Neural cell (in vitro differentiated cells): ENCODE measurements around the gene EXOC3L1. TPM values are rescaled to one million over a fixed set of nuclear protein-coding genes. Genes with fewer than 3 reads are reported as not detected.

ENCODE experiments used
- H2AFZ ChIP-seq: fragments of 200-600, 300-800 bp; sonication (generic), shearing (Covaris generic); 2 replicates; pipeline ENCODE4 v1.6.0; 2014; ENCODE audit warnings: low read depth, mild to moderate bottlenecking, antibody characterized with exemption, low read length, moderate library complexity
- H3F3A ChIP-seq: fragments of 200-600 bp; shearing (Covaris generic); 2 replicates; pipeline ENCODE4 v1.6.1; 2016; ENCODE audit warnings: mild to moderate bottlenecking, moderate library complexity, mixed read lengths, antibody characterized with exemption, low read length; ENCODE audit not compliant: insufficient read depth, poor library complexity, severe bottlenecking
- H3K27ac ChIP-seq: fragments of 200-600, 300-800 bp; sonication (generic), shearing (Covaris generic); 2 replicates; pipeline ENCODE4 v1.5.1; 2014; ENCODE audit warnings: mild to moderate bottlenecking, low read length, moderate library complexity
- H3K27me3 ChIP-seq: fragments of 300-800, 200-600 bp; sonication (generic), shearing (Covaris generic); 2 replicates; pipeline ENCODE4 v1.6.0; 2014; ENCODE audit warnings: mild to moderate bottlenecking, low read depth, low read length, moderate library complexity; ENCODE audit not compliant: insufficient read depth
- H3K36me3 ChIP-seq: fragments of 300-800, 200-600 bp; sonication (generic), shearing (Covaris generic); 2 replicates; pipeline ENCODE4 v1.5.1; 2014; ENCODE audit warnings: mild to moderate bottlenecking, antibody characterized with exemption, low read length, moderate library complexity; ENCODE audit not compliant: insufficient read depth
- H3K4me2 ChIP-seq: fragments of 300-800, 200-600 bp; sonication (generic), shearing (Covaris generic); 2 replicates; pipeline ENCODE4 v1.6.0; 2014; ENCODE audit warnings: mild to moderate bottlenecking, low read length
- H3K4me3 ChIP-seq: fragments of 300-800, 200-600 bp; sonication (generic), shearing (Covaris generic); 2 replicates; pipeline ENCODE4 v1.5.1; 2014; ENCODE audit warnings: mild to moderate bottlenecking, low read length, moderate library complexity
- H3K79me2 ChIP-seq: fragments of 200-600 bp; shearing (Covaris generic); replicated peaks from 2 replicates; pipeline ENCODE4 v1.6.0; 2014; ENCODE audit warnings: mild to moderate bottlenecking, low read length, moderate library complexity; ENCODE audit not compliant: insufficient read depth
- H3K9ac ChIP-seq: fragments of 300-800, 200-600 bp; sonication (generic), shearing (Covaris generic); 2 replicates; pipeline ENCODE4 v1.6.1; 2016; ENCODE audit warnings: mild to moderate bottlenecking, low read length, mixed read lengths
- H3K9me2 ChIP-seq: fragments of 200-600 bp; shearing (Covaris generic); 2 replicates; pipeline ENCODE4 v1.6.1; 2016; ENCODE audit warnings: mild to moderate bottlenecking, low read length, mixed read lengths; ENCODE audit not compliant: insufficient read depth
- H3K9me3 ChIP-seq: fragments of 200-600, 300-800 bp; sonication (generic), shearing (Covaris generic); 2 replicates; pipeline ENCODE4 v1.6.1; 2016; ENCODE audit warnings: mild to moderate bottlenecking, mixed run types, low read length, moderate library complexity, mixed read lengths
- H4K20me1 ChIP-seq: fragments of 200-600 bp; shearing (Covaris generic); 2 replicates; pipeline ENCODE4 v1.6.1; 2016; ENCODE audit warnings: mild to moderate bottlenecking, mixed run types; ENCODE audit not compliant: insufficient read depth
- EP300 ChIP-seq: fragments of 450-650 bp; conservative IDR thresholded peaks from 2 replicates; pipeline ENCODE4 v1.6.1; 2014; ENCODE audit warnings: antibody characterized with exemption, mild to moderate bottlenecking, moderate library complexity; ENCODE audit not compliant: poor library complexity, severe bottlenecking
- EZH2 ChIP-seq: fragments of 200-600, 300-800 bp; shearing (Covaris generic), sonication (generic); IDR thresholded peaks from 2 replicates; pipeline ENCODE4 v1.6.1; 2014; ENCODE audit warnings: antibody characterized with exemption, low read length, borderline replicate concordance, mild to moderate bottlenecking; ENCODE audit not compliant: insufficient read depth, poor library complexity, severe bottlenecking
- MXI1 ChIP-seq: fragments of 450-650 bp; conservative IDR thresholded peaks from 2 replicates; pipeline ENCODE4 v1.6.1; 2014; ENCODE audit warnings: antibody characterized with exemption, mild to moderate bottlenecking; ENCODE audit not compliant: poor library complexity, severe bottlenecking
- POLR2AphosphoS5 ChIP-seq: IDR thresholded peaks from 2 replicates; pipeline ENCODE4 v1.6.1; 2012
- RAD21 ChIP-seq: fragments of 450-650 bp; conservative IDR thresholded peaks from 2 replicates; pipeline ENCODE4 v1.6.1; 2014; ENCODE audit warnings: antibody characterized with exemption, mild to moderate bottlenecking, moderate library complexity
- SMC3 ChIP-seq: fragments of 450-650 bp; conservative IDR thresholded peaks from 2 replicates; pipeline ENCODE4 v1.6.1; 2014; ENCODE audit warnings: antibody characterized with exemption, mild to moderate bottlenecking, moderate library complexity; ENCODE audit not compliant: poor library complexity
- TAF1 ChIP-seq: IDR thresholded peaks from 2 replicates; pipeline ENCODE4 v1.6.1; 2012; ENCODE audit warnings: low read depth
- polyA plus RNA-seq: library from polyadenylated mRNA; depleted of rRNA; stranded (reverse); fragments of >200 nt; gene quantifications from 2 replicates; pipeline ENCODE4 v1.2.3, GENCODE V29; 2014
- TF ChIP-seq, protein P1 (sequence below): fragments of 450-650 bp; IDR thresholded peaks from 2 replicates; pipeline ENCODE4 v1.5.1; 2014; ENCODE audit warnings: antibody characterized with exemption, mild to moderate bottlenecking, moderate library complexity; ENCODE audit not compliant: poor library complexity, severe bottlenecking
- TF ChIP-seq, protein P2 (sequence below): IDR thresholded peaks from 2 replicates; pipeline ENCODE4 v1.6.1; 2012; ENCODE audit warnings: borderline replicate concordance

Gene EXOC3L1
- polyA plus RNA-seq, 1 donor from 2014 or later: 0.43 TPM

- peaks cover 15% of the 10 kb centered on the region for H3K79me2 ChIP-seq
- no peaks in the 10 kb centered on the region for H3K36me3 ChIP-seq
- peak overlapping the region; percentile 86 for H3K4me2 ChIP-seq
- H2AFZ ChIP-seq: no peak overlapping the region
- H4K20me1 ChIP-seq: no peaks in the 10 kb centered on the region
- H3K4me3 ChIP-seq: peak overlapping the region; percentile 100
- H3K9me2 ChIP-seq: no peaks in the 10 kb centered on the region
- H3K9ac ChIP-seq: peak overlapping the region; percentile 89
- no peaks in the 10 kb centered on the region for H3K27me3 ChIP-seq
- H3F3A ChIP-seq: no peaks in the 10 kb centered on the region
- no peak overlapping the region for H3K27ac ChIP-seq
- H3K9me3 ChIP-seq: no peaks in the 10 kb centered on the region
- TF ChIP-seq TAF1: no peak
- TF ChIP-seq, protein P1, sequence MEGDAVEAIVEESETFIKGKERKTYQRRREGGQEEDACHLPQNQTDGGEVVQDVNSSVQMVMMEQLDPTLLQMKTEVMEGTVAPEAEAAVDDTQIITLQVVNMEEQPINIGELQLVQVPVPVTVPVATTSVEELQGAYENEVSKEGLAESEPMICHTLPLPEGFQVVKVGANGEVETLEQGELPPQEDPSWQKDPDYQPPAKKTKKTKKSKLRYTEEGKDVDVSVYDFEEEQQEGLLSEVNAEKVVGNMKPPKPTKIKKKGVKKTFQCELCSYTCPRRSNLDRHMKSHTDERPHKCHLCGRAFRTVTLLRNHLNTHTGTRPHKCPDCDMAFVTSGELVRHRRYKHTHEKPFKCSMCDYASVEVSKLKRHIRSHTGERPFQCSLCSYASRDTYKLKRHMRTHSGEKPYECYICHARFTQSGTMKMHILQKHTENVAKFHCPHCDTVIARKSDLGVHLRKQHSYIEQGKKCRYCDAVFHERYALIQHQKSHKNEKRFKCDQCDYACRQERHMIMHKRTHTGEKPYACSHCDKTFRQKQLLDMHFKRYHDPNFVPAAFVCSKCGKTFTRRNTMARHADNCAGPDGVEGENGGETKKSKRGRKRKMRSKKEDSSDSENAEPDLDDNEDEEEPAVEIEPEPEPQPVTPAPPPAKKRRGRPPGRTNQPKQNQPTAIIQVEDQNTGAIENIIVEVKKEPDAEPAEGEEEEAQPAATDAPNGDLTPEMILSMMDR: no peak
- no peak for TF ChIP-seq POLR2AphosphoS5
- no peak for TF ChIP-seq RAD21
- TF ChIP-seq MXI1: no peak
- TF ChIP-seq EP300: no peak
- TF ChIP-seq SMC3: no peak
- no peak for TF ChIP-seq EZH2
- TF ChIP-seq, protein P2, sequence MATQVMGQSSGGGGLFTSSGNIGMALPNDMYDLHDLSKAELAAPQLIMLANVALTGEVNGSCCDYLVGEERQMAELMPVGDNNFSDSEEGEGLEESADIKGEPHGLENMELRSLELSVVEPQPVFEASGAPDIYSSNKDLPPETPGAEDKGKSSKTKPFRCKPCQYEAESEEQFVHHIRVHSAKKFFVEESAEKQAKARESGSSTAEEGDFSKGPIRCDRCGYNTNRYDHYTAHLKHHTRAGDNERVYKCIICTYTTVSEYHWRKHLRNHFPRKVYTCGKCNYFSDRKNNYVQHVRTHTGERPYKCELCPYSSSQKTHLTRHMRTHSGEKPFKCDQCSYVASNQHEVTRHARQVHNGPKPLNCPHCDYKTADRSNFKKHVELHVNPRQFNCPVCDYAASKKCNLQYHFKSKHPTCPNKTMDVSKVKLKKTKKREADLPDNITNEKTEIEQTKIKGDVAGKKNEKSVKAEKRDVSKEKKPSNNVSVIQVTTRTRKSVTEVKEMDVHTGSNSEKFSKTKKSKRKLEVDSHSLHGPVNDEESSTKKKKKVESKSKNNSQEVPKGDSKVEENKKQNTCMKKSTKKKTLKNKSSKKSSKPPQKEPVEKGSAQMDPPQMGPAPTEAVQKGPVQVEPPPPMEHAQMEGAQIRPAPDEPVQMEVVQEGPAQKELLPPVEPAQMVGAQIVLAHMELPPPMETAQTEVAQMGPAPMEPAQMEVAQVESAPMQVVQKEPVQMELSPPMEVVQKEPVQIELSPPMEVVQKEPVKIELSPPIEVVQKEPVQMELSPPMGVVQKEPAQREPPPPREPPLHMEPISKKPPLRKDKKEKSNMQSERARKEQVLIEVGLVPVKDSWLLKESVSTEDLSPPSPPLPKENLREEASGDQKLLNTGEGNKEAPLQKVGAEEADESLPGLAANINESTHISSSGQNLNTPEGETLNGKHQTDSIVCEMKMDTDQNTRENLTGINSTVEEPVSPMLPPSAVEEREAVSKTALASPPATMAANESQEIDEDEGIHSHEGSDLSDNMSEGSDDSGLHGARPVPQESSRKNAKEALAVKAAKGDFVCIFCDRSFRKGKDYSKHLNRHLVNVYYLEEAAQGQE: no peak
These were observed 3.6 kb upstream of the EXOC3L1 start for GRCh38 chr16:67193536-67193935.

GRCh38 chr16:67192781-67193361 lies 2.9 kb upstream of the EXOC3L1 start:
- TF ChIP-seq, protein P2: no peak
- TF ChIP-seq RAD21 (no peak), MXI1 (no peak), TAF1 (no peak), POLR2AphosphoS5 (no peak), SMC3 (no peak), EP300 (no peak), EZH2 (no peak)
- TF ChIP-seq, protein P1: no peak
- peak overlapping the region; percentile 100 for H3K4me3 ChIP-seq
- H3F3A ChIP-seq: no peaks in the 10 kb centered on the region
- H3K9ac ChIP-seq: peak overlapping the region; percentile 89
- no peaks in the 10 kb centered on the region for H4K20me1 ChIP-seq
- H3K36me3 ChIP-seq: no peaks in the 10 kb centered on the region
- peak overlapping the region; percentile 86 for H3K4me2 ChIP-seq
- peak overlapping the region; percentile 48 for H3K27ac ChIP-seq
- no peaks in the 10 kb centered on the region for H3K9me3 ChIP-seq
- H3K79me2 ChIP-seq: peaks cover 15% of the 10 kb centered on the region
- no peaks in the 10 kb centered on the region for H3K9me2 ChIP-seq
- H2AFZ ChIP-seq: peak overlapping the region; percentile 52
- no peaks in the 10 kb centered on the region for H3K27me3 ChIP-seq
